GM19455 (cell line): ENCODE data around the gene PACS1.
"Not testable (repeated sequence)": the region's sequence is repeated elsewhere in the genome, so short reads cannot be mapped to it uniquely, and the experiment has no call there.

ENCODE experiments used
- ATAC-seq: cut with Tn5 transposase; IDR thresholded peaks from one replicate; pipeline ENCODE4 v1.9.1; 2021; ENCODE audit not compliant: unreplicated experiment

PACS1 gene

GRCh38 chr11:66072518-66072917 is 2.4 kb downstream of the PACS1 start:
- ATAC-seq: no peak

GRCh38 chr11:66073669-66074068 is 3.6 kb downstream of the PACS1 start:
- ATAC-seq: no peak

DNA sequence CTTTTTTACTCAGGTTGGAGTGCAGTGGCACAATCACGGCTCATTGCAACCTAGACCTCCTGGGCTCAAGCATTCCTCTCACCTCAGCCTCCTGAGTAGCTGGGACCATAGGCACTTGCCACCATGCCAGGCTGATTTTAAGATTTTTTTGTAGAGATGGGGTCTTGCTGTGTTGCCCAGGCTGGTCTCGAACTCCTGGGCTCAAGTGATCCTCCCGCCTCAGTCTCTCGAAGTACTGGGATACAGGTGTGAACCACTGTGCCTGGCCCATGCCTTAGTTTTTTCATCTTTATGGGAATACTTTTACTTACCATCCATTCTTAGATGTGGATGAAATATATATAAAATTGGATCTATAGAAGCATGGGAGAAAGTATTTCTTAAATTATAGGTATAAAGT is 5.2 kb downstream of the PACS1 start:
- no peak for ATAC-seq

DNA sequence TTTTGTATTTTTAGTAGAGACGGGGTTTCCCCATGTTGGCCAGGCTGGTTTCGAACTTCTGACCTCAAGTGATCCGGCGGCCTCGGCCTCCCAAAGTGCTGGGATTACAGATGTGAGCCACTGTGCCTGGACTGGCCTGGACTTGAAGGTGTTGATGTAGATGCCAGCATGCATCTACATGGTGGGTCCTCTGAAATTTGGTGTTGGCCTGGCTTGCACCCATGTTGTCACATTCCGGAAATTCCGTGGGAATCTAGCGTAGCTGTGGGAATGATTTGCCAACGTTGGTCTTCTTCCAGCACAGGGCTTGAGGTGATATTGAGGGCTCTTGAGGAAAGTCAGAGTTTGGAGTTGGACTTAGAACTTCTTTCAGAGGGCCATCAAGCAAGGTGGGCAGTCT is 6.5 kb downstream of the PACS1 start:
- ATAC-seq: no peak

DNA sequence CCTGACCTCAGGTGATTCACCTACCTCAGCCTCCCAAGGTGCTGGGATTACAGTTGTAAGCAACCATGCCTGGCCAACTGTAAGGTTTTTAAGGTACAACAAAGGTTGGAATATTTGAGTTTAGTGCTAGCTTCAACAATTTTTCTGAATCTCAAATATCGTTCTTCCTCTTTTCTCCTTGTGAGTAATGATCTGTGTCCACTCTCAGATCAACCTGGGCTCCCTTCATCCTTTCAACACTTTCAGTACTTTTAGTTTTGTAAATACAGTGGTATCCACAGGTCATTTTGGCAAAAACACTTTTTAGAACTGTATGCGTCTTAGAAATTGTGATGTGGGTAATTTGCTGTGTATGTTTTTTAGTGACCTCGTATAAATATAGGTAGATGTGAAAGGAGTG is 7.9 kb downstream of the PACS1 start:
- ATAC-seq: no peak

- not testable (repeated sequence) for ATAC-seq
Measured at GRCh38 chr11:66078949-66079348, 8.9 kb downstream of the PACS1 start.

- ATAC-seq: no peak
Measured at GRCh38 chr11:66080055-66080817, 10.2 kb downstream of the PACS1 start.

GRCh38 chr11:66081505-66081904 is 11.4 kb downstream of the PACS1 start:
- ATAC-seq: no peak

DNA sequence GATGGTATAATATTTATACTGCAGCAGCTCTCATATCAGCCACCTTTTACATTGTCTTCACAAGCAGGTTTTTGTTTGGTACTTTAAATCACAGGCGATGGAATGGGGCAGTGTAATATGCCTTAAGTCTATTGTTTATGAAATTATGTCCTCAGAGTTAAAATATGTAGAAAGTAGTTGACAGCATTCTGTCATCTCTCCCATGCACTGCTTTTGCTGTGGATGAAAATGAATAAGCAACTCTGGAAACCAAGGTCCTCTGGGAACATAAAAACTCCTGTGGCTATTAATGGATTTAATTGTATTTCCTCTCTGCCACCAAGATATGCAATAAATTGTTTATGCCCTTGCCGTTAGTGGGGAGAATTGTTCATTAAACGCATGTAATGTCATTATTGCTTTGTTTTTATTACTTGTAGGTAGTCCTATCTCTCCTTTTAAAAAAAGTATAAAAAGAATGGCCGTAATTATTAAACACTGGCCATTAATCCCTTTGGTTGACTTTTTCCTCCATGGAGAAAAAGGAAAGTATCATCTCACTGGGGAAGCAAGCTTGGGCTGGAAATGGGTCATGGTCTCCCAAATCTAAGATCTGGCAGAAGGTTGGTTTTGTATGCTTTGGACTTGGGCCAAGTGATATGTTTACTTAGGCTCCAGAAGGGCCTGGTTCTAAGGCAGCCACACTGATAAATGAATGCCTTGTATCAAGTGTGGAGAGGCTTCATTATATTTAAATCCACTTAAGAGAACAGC is 13.1 kb downstream of the PACS1 start:
- ATAC-seq: no peak

DNA sequence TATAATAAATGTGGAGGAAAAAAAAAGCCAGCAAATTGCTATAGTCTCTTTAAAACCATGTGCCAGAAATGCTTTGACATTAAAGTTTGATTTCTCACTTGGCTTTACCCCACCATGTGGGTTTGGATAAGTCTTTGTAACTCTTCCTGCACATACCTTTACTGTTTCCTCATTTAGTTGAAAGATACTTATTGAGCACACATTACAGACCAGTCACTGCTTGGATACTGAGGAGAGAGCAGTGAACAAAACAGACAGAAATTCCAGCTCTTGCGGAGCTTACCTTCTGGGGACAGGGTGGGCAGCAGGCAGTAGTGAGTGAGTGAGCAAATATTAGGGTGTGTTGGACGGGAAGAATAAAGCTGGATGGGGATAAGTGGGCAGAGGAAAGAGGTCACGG is 13.7 kb downstream of the PACS1 start:
- ATAC-seq: no peak

- no peak for ATAC-seq
Measured at GRCh38 chr11:66084821-66085475, 14.9 kb downstream of the PACS1 start.

DNA sequence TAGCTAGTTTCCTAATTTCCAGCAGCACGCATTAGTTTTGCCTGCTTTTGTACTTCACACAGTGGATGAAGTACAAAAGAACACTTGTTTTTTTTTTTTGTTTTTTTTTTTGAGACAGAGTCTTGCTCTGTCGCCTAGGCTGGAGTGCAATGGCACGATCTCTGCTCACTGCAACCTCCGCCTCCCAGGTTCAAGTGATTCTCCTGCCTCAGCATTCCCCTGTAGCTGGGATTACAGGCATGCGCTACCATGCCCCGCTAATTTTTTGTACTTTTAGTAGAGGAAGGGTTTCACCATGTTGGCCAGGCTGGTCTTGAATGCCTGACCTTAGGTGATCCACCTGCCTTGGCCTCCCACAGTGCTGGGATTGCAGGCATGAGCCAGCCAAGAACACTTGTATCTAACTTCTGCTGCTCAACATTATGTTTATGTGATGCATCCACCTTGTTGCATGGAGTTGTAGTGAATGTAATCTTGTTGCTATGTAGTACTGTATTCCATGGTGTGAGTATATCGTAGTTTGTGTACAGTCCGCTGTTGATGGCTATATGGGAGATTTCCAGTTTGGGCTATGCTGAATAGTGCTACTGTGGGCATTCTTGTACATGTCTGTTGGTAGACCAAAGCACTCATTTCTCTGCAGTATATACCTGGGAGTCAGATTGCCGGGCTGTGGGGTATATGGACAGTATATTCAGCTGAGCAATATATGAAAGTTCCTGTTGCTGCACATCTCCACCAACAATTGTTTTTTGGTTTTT is 17.3 kb downstream of the PACS1 start:
- ATAC-seq: no peak

DNA sequence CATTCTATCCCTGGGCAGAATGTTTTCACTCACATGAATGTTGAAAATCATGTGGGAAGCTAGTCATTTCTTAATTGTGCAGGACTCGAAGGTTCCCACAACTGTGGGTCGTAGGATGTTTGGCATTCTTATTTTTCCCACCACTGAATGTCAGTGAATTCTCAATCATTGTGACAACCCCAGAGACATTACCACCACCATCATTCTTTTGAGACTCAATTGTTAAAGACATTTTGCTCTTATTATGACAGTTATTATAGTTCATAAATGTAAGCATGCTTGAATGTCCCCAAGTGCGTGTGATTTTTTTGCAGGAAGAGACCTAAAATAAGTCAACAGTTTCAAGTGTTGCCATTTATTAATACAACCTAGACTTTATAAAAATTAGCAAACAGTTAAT is 19.0 kb downstream of the PACS1 start:
- no peak for ATAC-seq

GRCh38 chr11:66090288-66090687 is 20.2 kb downstream of the PACS1 start:
- no peak for ATAC-seq

DNA sequence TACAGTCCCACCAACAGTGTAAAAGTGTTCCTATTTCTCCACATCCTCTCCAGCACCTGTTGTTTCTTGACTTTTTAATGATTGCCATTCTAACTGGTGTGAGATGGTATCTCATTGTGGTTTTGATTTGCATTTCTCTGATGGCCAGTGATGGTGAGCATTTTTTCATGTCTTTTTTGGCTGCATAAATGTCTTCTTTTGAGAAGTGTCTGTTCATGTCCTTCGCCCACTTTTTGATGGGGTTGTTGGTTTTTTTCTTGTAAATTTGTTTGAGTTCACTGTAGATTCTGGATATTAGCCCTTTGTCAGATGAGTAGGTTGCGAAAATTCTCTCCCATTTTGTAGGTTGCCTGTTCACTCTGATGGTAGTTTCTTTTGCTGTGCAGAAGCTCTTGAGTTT is 22.1 kb downstream of the PACS1 start:
- ATAC-seq: not testable (repeated sequence)

DNA sequence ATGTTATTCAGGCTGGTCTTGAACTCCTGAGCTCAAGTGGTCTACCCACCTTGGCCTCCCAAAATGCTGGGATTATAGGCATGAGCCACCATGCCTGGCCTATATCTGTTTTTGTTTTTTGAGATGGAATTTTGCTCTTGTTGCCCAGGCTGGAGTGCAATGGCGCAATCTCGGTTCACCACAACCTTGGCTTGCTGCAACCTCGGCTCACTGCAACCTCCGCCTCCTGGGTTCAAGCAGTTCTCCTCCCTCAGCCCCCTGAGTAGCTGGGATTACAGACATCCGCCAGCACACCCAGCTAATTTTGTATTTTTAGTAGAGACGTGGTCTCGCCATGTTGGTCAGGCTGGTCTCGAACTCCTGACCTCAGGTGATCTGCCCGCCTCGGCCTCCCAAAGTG is 29.7 kb downstream of the PACS1 start:
- ATAC-seq: not testable (repeated sequence)

GRCh38 chr11:66100272-66101065 is 30.4 kb downstream of the PACS1 start:
- ATAC-seq: no peak

DNA sequence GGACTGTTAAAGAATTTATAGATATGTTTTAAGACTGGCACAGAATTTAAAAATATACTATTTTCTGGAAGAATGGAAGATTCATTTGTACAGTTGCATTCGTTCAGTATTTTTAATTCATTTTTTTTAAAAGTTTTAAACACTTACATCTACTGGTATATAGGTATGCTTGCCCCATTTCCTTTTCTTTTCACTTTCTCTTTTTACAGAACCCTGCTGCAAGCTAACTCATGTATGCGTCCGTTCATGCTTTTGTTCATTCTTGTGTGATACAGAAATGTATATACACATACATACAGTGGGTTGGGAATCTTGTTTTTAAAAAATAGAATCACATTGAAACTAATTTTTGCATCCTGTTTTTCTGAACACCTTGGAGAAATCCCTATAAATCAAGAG is 31.0 kb downstream of the PACS1 start:
- no peak for ATAC-seq

DNA sequence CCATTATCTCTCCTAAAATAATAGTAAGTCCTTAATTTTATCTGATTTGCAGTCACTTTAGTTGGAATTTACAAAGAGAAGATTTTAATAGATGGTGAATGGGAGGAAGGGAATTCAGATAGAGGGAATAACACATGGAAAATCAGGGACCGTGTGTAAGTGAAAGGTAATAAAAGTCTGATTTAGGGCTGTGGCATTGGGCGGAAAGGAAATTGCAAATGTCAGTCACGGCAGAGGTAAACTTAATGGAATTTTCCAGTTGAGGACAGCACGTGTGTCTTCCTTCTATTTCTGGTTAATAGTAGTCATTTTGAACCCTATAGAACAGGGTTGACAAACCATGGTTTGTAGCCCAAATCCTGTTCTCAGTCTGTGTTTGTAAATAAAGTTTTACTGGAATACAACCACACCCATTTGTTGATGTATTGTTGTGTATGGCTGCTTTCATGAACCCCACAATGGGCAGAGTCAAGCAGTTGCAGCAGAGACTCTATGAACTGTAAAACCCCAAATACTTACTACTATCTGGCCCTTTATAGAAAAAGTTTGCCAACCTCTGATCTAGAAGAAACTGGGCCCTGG is 34.1 kb downstream of the PACS1 start:
- no peak for ATAC-seq
